ENCODE data around the gene RCVRN. TPM values are rescaled to one million over a fixed set of nuclear protein-coding genes. Genes with fewer than 3 reads are reported as not detected.

Gene RCVRN
- total RNA-seq, 3 donors from 2014 or later: 0.16 to 0.27 TPM; not detected in 1

DNA sequence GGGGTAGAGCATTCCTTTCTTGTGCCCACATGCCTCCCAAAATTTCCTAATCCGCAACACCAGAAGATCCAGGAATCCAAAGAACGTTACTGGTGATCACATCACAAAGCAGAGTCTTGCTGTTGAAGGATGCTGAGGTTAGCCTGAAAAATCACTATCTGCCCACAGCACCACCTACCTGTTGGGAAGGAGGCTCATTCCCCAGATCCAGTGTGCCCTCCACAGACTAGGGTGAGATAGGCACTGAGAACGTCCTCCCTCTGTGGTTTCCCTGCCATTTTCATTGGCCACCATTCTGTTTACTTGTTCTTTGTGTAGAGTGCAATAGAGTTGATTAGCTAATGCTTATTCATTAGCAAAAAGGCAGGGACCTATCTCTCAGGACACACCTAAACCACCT, 30.3 kb downstream of the RCVRN start:
- Histone ChIP-seq H3K4me1 (ENCODE audit: low read depth) (no peaks in the 10 kb centered on the region), H3K9me3 (no peaks in the 10 kb centered on the region), H3K4me3 (no peak overlapping the region), H3K36me3 (ENCODE audit: low read depth) (no peaks in the 10 kb centered on the region)
- TF ChIP-seq CTCF (IDR thresholded peaks at IDR 0.05): no peak
- intact Hi-C loops (cut with DNase I, micrococcal nuclease): no loop called here
- ATAC-seq (no peak), DNase-seq (no peak)

GRCh38 chr17:9872852-9873251, 32.2 kb downstream of the RCVRN start:
- DNase-seq (peak in 1 of 3 donors; percentile 7), ATAC-seq (no peak)
- H3K4me1 ChIP-seq (ENCODE audit: low read depth): no peaks in the 10 kb centered on the region
- no peaks in the 10 kb centered on the region for H3K36me3 ChIP-seq (ENCODE audit: low read depth)
- H3K9me3 ChIP-seq: no peaks in the 10 kb centered on the region
- H3K4me3 ChIP-seq: no peak overlapping the region
- intact Hi-C loops (cut with DNase I, micrococcal nuclease): no loop called here
- no peak for TF ChIP-seq CTCF (IDR thresholded peaks at IDR 0.05)

DNA sequence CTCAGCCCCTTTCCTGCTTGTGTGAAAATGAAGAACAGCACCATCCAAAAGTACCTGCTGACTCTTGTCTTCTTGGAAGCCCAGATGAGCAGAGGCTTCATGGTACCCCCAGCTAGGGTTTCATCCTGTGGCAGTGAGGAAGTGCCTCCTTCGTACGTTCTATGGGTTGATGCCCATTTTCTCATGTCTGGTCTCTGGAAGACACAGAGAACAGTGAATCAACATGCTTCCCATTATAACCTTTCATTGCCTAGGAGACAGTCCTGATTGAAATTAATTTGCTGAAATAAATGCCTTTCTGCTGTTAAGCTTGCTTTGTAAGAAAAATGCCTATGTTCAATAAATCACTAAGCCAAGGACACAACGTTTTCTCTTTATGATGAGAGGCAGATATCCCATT, 36.5 kb downstream of the RCVRN start:
- Histone ChIP-seq H3K36me3 (ENCODE audit: low read depth) (no peaks in the 10 kb centered on the region), H3K4me3 (no peak overlapping the region), H3K9me3 (no peaks in the 10 kb centered on the region), H3K4me1 (ENCODE audit: low read depth) (no peaks in the 10 kb centered on the region)
- ATAC-seq (no peak), DNase-seq (no peak)
- intact Hi-C loops (cut with DNase I, micrococcal nuclease): no loop called here
- no peak for TF ChIP-seq CTCF (IDR thresholded peaks at IDR 0.05)

GRCh38 chr17:9865586-9865985, 39.5 kb downstream of the RCVRN start:
- Histone ChIP-seq H3K36me3 (ENCODE audit: low read depth) (no peaks in the 10 kb centered on the region), H3K4me1 (ENCODE audit: low read depth) (no peaks in the 10 kb centered on the region), H3K4me3 (no peak overlapping the region), H3K9me3 (no peaks in the 10 kb centered on the region)
- intact Hi-C loops (cut with DNase I, micrococcal nuclease): no loop called here
- ATAC-seq: no peak
- TF ChIP-seq CTCF (IDR thresholded peaks at IDR 0.05): no peak
- no peak for DNase-seq

DNA sequence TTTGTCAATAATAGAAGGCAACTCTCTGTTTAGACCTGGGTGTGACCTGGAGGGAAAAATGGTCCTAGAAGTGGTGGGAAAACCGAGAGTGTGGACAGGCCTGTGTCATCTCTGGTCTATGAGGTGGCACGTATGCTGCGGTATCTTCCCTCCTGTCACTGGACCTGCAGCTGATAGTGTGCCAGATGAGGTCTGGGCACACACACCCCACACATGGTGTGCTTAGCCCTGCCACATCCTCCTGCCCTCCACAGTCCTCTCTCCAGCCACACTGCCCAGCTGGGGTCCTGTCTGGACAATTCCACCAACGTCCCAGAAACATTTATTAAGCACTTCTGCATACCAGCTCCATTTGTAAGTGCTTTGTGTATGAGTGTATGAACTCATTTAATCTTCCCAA, 42.1 kb downstream of the RCVRN start:
- DNase-seq (no peak), ATAC-seq (no peak)
- H3K4me3 ChIP-seq: no peak overlapping the region
- TF ChIP-seq CTCF (IDR thresholded peaks at IDR 0.05): no peak
- no peaks in the 10 kb centered on the region for H3K9me3 ChIP-seq
- H3K36me3 ChIP-seq (ENCODE audit: low read depth): no peaks in the 10 kb centered on the region
- intact Hi-C loops (cut with DNase I, micrococcal nuclease): no loop called here
- H3K4me1 ChIP-seq (ENCODE audit: low read depth): no peaks in the 10 kb centered on the region

DNA sequence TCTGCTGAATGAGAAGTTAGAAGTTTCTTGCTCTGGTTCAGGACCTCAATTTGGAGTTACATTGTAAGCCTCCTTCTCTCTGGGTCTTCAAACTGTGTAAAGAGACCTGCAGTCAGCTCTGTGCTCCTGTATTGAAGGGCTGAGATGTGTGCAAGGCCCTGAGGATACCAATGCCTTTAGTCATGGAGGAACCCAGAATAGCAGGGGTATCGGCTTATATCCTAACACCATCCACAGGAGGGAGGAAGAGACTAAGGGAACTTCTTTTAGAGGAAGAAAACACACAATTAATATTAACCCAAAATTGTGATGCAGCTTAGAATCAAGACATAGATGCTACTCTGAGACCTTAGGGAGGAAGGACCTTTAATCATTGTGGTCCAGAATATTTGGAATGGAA, 42.9 kb downstream of the RCVRN start:
- TF ChIP-seq CTCF (IDR thresholded peaks at IDR 0.05): no peak

More for the DNA sequence above, 42.9 kb downstream of the RCVRN start:
- H3K9me3 ChIP-seq: no peaks in the 10 kb centered on the region
- no peak overlapping the region for H3K4me3 ChIP-seq
- ATAC-seq (no peak), DNase-seq (no peak)
- intact Hi-C loops (cut with DNase I, micrococcal nuclease): no loop called here
- H3K4me1 ChIP-seq (ENCODE audit: low read depth): no peaks in the 10 kb centered on the region
- no peaks in the 10 kb centered on the region for H3K36me3 ChIP-seq (ENCODE audit: low read depth)
